Right atrium auricular region (tissue), 2 donors: ENCODE data around the gene DIP2A. TPM values are rescaled to one million over a fixed set of nuclear protein-coding genes. Genes with fewer than 3 reads are reported as not detected.
"Not testable (repeated sequence)": the region's sequence is repeated elsewhere in the genome, so short reads cannot be mapped to it uniquely, and the experiment has no call there.

Experiments used
- DNase-seq: peaks from one replicate; pipeline ENCODE4 v3.0.0-alpha.2; 2019; ENCODE audit warnings: low spot score
- H3K27ac ChIP-seq, 2 donors: fragments of 200-600 bp; sonication (generic); 1 replicate in 1 of 2; 2 replicates in 1 of 2; pipeline ENCODE4 v1.5.1; 2016 to 2019
- H3K27me3 ChIP-seq, 2 donors: fragments of 200-600 bp; sonication (generic); one replicate each; pipeline versions ENCODE4 v1.5.1 to v1.6.0; 2017 to 2019
- H3K36me3 ChIP-seq: fragments of 200-600 bp; sonication (generic); one replicate; pipeline ENCODE4 v1.5.1; 2016
- H3K4me1 ChIP-seq, 2 donors: fragments of 200-600 bp; sonication (generic); one replicate each; pipeline versions ENCODE4 v1.5.1 to v1.6.0; 2017 to 2019
- H3K4me3 ChIP-seq, 2 donors: fragments of 200-600 bp; sonication (generic); 1 replicate in 1 of 2; 2 replicates in 1 of 2; pipeline ENCODE4 v1.5.1; 2017 to 2019; ENCODE audit warnings: mild to moderate bottlenecking in 1 of 2, moderate library complexity in 1 of 2
- H3K9me3 ChIP-seq, 2 donors: fragments of 200-600 bp; sonication (generic); one replicate each; pipeline ENCODE4 v1.5.1; 2019
- CTCF ChIP-seq, 2 donors: fragments of 200-600 bp; sonication (generic); IDR thresholded peaks; one replicate each; pipeline ENCODE4 v1.5.1; 2019; ENCODE audit warnings: antibody characterized with exemption in 2 of 2
- total RNA-seq, 2 donors: library from RNA; depleted of rRNA; stranded (reverse); fragments of >200 nt; gene quantifications; one replicate each; pipeline ENCODE4 v1.1.0, GENCODE V29; 2016

DIP2A gene
- total RNA-seq, 2 donors from 2014 or later: 18.1 to 25.9 TPM

- no peak for TF ChIP-seq CTCF (IDR thresholded peaks at IDR 0.05)
- Histone ChIP-seq H3K4me3 (peak overlapping the region; percentile 95 to 100), H3K36me3 (no peaks in the 10 kb centered on the region), H3K27me3 (no peaks in the 10 kb centered on the region), H3K27ac (peak overlapping the region; percentile 94), H3K4me1 (peaks cover 0 to 60% of the 10 kb centered on the region in 2 donors), H3K9me3 (no peaks in the 10 kb centered on the region)
- peak; percentile 64 for DNase-seq
These were observed 843 bp downstream of the DIP2A start for GRCh38 chr21:46459356-46460112.

- Histone ChIP-seq H3K27me3 (no peaks in the 10 kb centered on the region), H3K4me1 (peaks cover 0 to 36% of the 10 kb centered on the region in 2 donors), H3K4me3 (no peak overlapping the region), H3K36me3 (no peaks in the 10 kb centered on the region), H3K27ac (peak overlapping the region; percentile 24 to 66), H3K9me3 (no peaks in the 10 kb centered on the region)
- no peak for TF ChIP-seq CTCF (IDR thresholded peaks at IDR 0.05)
- DNase-seq: no peak
These were observed 3.2 kb downstream of the DIP2A start for GRCh38 chr21:46461909-46462308.

- not testable (repeated sequence) for DNase-seq, H3K27me3 ChIP-seq, H3K4me3 ChIP-seq, H3K36me3 ChIP-seq, H3K27ac ChIP-seq, H3K9me3 ChIP-seq
- peaks cover 0 to 19% of the 10 kb centered on the region in 2 donors for H3K4me1 ChIP-seq
These were observed 6.5 kb downstream of the DIP2A start for GRCh38 chr21:46465153-46465552.

- DNase-seq: no peak
- H3K4me1 ChIP-seq: peaks cover 0 to 14% of the 10 kb centered on the region in 2 donors
- H3K27me3 ChIP-seq: no peaks in the 10 kb centered on the region
- H3K9me3 ChIP-seq: no peaks in the 10 kb centered on the region
- H3K27ac ChIP-seq: no peak overlapping the region
- no peaks in the 10 kb centered on the region for H3K36me3 ChIP-seq
- H3K4me3 ChIP-seq: no peak overlapping the region
- no peak for TF ChIP-seq CTCF (IDR thresholded peaks at IDR 0.05)
These were observed 7.0 kb downstream of the DIP2A start for GRCh38 chr21:46465651-46466050.

GRCh38 chr21:46468108-46468774 lies 9.6 kb downstream of the DIP2A start:
- TF ChIP-seq CTCF (IDR thresholded peaks at IDR 0.05): no peak
- no peaks in the 10 kb centered on the region for H3K27me3 ChIP-seq
- DNase-seq: no peak
- H3K27ac ChIP-seq: no peak overlapping the region
- no peak overlapping the region for H3K4me3 ChIP-seq
- H3K4me1 ChIP-seq: peaks cover 0 to 8% of the 10 kb centered on the region in 2 donors
- no peaks in the 10 kb centered on the region for H3K9me3 ChIP-seq
- no peaks in the 10 kb centered on the region for H3K36me3 ChIP-seq

GRCh38 chr21:46469275-46469674 lies 10.6 kb downstream of the DIP2A start:
- Histone ChIP-seq H3K4me3 (no peak overlapping the region), H3K4me1 (peaks cover 0 to 8% of the 10 kb centered on the region in 2 donors), H3K27me3 (no peaks in the 10 kb centered on the region), H3K9me3 (no peaks in the 10 kb centered on the region), H3K36me3 (no peaks in the 10 kb centered on the region), H3K27ac (no peak overlapping the region)
- no peak for TF ChIP-seq CTCF (IDR thresholded peaks at IDR 0.05)
- no peak for DNase-seq
